Right hindlimb (tissue), 1 donor: Measurements from ENCODE around the gene KBTBD4.
"Not testable (repeated sequence)": the region's sequence is repeated elsewhere in the genome, so short reads cannot be mapped to it uniquely, and the experiment has no call there.

Experiments
- DNase-seq: peaks from one replicate; pipeline ENCODE4 v3.0.0-alpha.2; 2018

Gene KBTBD4

GRCh38 chr11:47589977-47590861, 11.4 kb upstream of the KBTBD4 start:
- DNase-seq, result peak; percentile 86

- no peak for DNase-seq
Observed at GRCh38 chr11:47589584-47589976, 10.8 kb upstream of the KBTBD4 start.

GRCh38 chr11:47589118-47589517, 10.3 kb upstream of the KBTBD4 start:
- DNase-seq, result no peak

- peak; percentile 60 for DNase-seq
Observed at GRCh38 chr11:47587723-47588326, 9.1 kb upstream of the KBTBD4 start.

- DNase-seq, result no peak
Observed at GRCh38 chr11:47587039-47587716, 8.4 kb upstream of the KBTBD4 start.

- peak; percentile 82 for DNase-seq
Observed at GRCh38 chr11:47586098-47586855, 7.5 kb upstream of the KBTBD4 start, which contains the start of gene FAM180B. Gene FAM180B (plus strand): TSS chr11:47586678. CDS start chr11:47586769, 91 bp downstream.

GRCh38 chr11:47583844-47584243, 5.1 kb upstream of the KBTBD4 start:
- DNase-seq, result no peak

- no peak for DNase-seq
Observed at GRCh38 chr11:47577460-47578041, 1.2 kb downstream of the KBTBD4 start.

- no peak for DNase-seq
Observed at GRCh38 chr11:47573321-47573720, 5.4 kb downstream of the KBTBD4 start.

- no peak for DNase-seq
Observed at GRCh38 chr11:47572715-47573255, 6.0 kb downstream of the KBTBD4 start.

- DNase-seq, result no peak
Observed at GRCh38 chr11:47571895-47572294, 6.9 kb downstream of the KBTBD4 start.

GRCh38 chr11:47571357-47571729, 7.4 kb downstream of the KBTBD4 start:
- no peak for DNase-seq

- DNase-seq, result no peak
Observed at GRCh38 chr11:47570651-47571356, 8.0 kb downstream of the KBTBD4 start.

GRCh38 chr11:47569646-47570045, 9.1 kb downstream of the KBTBD4 start:
- no peak for DNase-seq

GRCh38 chr11:47566149-47566698, 12.5 kb downstream of the KBTBD4 start:
- DNase-seq, result no peak

GRCh38 chr11:47565340-47566148, 13.2 kb downstream of the KBTBD4 start, which contains the start of gene PTPMT1:
Gene PTPMT1 (plus strand): TSS chr11:47565599. CDS start chr11:47565623, 24 bp downstream.
- DNase-seq, result peak; percentile 82

- DNase-seq, result no peak
Observed at GRCh38 chr11:47564933-47565339, 13.8 kb downstream of the KBTBD4 start.

- DNase-seq, result not testable (repeated sequence)
Observed at GRCh38 chr11:47564366-47564765, 14.4 kb downstream of the KBTBD4 start.

- not testable (repeated sequence) for DNase-seq
Observed at GRCh38 chr11:47562393-47562792, 16.4 kb downstream of the KBTBD4 start.

GRCh38 chr11:47560426-47560825, 18.3 kb downstream of the KBTBD4 start:
- no peak for DNase-seq
